Measurements from ENCODE around the gene MED25.

GRCh38 chr19:49837425-49837824 is 19.3 kb downstream of the MED25 start:
- TF ChIP-seq CTCF (conservative IDR thresholded peaks at IDR 0.05; ENCODE audit: low read depth, low read length) (no peak), EZH2 (IDR thresholded peaks at IDR 0.05; ENCODE audit: low read length, unreplicated experiment) (no peak), EZH2phosphoT487 (IDR thresholded peaks at IDR 0.05; ENCODE audit: borderline replicate concordance, low read length) (no peak)
